GM13977 (cell line): ENCODE data around the gene URB1.

Experiments
- DNase-seq: peaks from one replicate; pipeline ENCODE4 v3.0.0; 2012; ENCODE audit warnings: low spot score
- CTCF ChIP-seq: IDR thresholded peaks from 2 replicates; pipeline ENCODE4 v1.5.1; 2012; ENCODE audit warnings: mild to moderate bottlenecking, control low read depth; ENCODE audit not compliant: insufficient read depth; ENCODE audit errors: extremely low read depth, missing control alignments
- in situ Hi-C: fragments of 300-500 bp; cut with MboI; formaldehyde crosslinking; loops from one replicate; pipeline ENCODE4 v1.12.0; 2022; ENCODE audit warnings: low sequenced_read_pairs, low pct_unique_long_range_greater_than_20kb, mixed read lengths, inconsistent platforms; ENCODE audit not compliant: unreplicated experiment

Gene URB1

GRCh38 chr21:32386195-32386870 lies 6.5 kb downstream of the URB1 start:
- TF ChIP-seq CTCF, result no peak
- DNase-seq, result no peak
- in situ Hi-C loops, result no loop called here

- in situ Hi-C loops, result no loop called here
- DNase-seq, result no peak
These were observed 9.0 kb downstream of the URB1 start for GRCh38 chr21:32383812-32384211.

GRCh38 chr21:32382108-32382644 lies 10.6 kb downstream of the URB1 start:
- no peak for TF ChIP-seq CTCF
- DNase-seq, result no peak
- in situ Hi-C loops, result no loop called here

More at GRCh38 chr21:32383812-32384211, 9.0 kb downstream of the URB1 start:
- TF ChIP-seq CTCF, result no peak

GRCh38 chr21:32381571-32381970 lies 11.2 kb downstream of the URB1 start:
- no peak for TF ChIP-seq CTCF
- no peak for DNase-seq
- in situ Hi-C loops, result no loop called here

- TF ChIP-seq CTCF, result no peak
- no peak for DNase-seq
- in situ Hi-C loops, result no loop called here
These were observed 11.9 kb downstream of the URB1 start for GRCh38 chr21:32380940-32381339.

- in situ Hi-C loops, result no loop called here
- no peak for TF ChIP-seq CTCF
- no peak for DNase-seq
These were observed 13.9 kb downstream of the URB1 start for GRCh38 chr21:32378956-32379355.

GRCh38 chr21:32377991-32378390 lies 14.8 kb downstream of the URB1 start:
- in situ Hi-C loops, result no loop called here
- no peak for TF ChIP-seq CTCF
- no peak for DNase-seq
